ENCODE data around the gene HTD2. TPM values are rescaled to one million over a fixed set of nuclear protein-coding genes. Genes with fewer than 3 reads are reported as not detected.
"Not testable (repeated sequence)": the region's sequence is repeated elsewhere in the genome, so short reads cannot be mapped to it uniquely, and the experiment has no call there.

The HTD2 gene
- total RNA-seq, 1 experiment from 2014 or later = 7.9 TPM

DNA sequence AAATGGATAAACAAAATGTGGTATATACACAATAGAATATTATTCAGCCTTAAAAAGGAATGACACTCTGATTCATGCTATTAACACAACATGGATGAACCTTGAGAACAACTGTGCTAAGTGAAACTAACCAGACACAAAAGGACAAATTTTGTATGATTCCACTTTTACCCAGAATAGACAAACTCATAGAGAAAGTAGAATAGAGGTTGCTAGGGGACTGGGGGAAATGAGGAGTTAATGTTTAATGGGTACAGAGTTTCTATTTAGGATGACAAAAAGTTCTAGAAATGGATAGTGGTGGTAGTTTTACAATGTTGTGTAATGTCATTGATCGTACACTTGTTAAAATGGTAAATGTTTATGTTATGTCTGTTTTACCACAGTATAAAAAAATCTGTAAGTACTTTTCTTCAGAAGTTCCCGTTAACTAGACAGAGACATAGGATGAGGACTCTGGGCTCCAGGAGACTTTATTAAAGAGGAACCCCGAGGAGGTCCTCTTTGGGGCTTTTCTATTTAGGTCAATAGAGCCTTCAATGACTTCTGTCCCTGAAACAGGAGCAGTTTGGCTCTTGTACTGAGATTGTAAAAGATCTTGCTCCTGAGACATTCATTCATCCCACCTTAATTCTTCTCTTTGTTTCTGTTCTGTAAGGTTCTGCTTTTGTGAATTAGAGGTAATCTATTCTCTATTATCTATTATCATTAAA is 44.2 kb upstream of the HTD2 start:
- in situ Hi-C loops (cut with HindIII; ENCODE audit: low pct_unique_long_range_greater_than_20kb, low sequenced_read_pairs) (no loop called here), intact Hi-C loops (cut with micrococcal nuclease; ENCODE audit: unreplicated experiment) (no loop called here)
- Histone ChIP-seq H3K9me3 (ENCODE audit: control insufficient read depth, insufficient read depth, low read depth, low read length) (no peaks in the 10 kb centered on the region), H3K27ac (ENCODE audit: low read length) (no peak overlapping the region), H3K4me1 (ENCODE audit: control insufficient read depth, insufficient read depth, low read length) (no peaks in the 10 kb centered on the region), H3K36me3 (ENCODE audit: control insufficient read depth, insufficient read depth, low read length) (no peaks in the 10 kb centered on the region; the same call in 1 of the 2 replicates), H3K4me3 (ENCODE audit: low read depth in 2 of 2, low read length in 2 of 2) (no peak overlapping the region), H3K27me3 (ENCODE audit: control insufficient read depth, insufficient read depth, low read length) (no peaks in the 10 kb centered on the region)
- TF ChIP-seq SIN3A (IDR thresholded peaks at IDR 0.05; ENCODE audit: borderline replicate concordance, insufficient read depth, low read depth, low read length) (no peak), POLR2AphosphoS5 (IDR thresholded peaks at IDR 0.05; ENCODE audit: low read depth, low read length) (no peak), TCF7L2 (IDR thresholded peaks at IDR 0.05; ENCODE audit: low read depth, low read length) (no peak)
- TF ChIP-seq, protein P1, sequence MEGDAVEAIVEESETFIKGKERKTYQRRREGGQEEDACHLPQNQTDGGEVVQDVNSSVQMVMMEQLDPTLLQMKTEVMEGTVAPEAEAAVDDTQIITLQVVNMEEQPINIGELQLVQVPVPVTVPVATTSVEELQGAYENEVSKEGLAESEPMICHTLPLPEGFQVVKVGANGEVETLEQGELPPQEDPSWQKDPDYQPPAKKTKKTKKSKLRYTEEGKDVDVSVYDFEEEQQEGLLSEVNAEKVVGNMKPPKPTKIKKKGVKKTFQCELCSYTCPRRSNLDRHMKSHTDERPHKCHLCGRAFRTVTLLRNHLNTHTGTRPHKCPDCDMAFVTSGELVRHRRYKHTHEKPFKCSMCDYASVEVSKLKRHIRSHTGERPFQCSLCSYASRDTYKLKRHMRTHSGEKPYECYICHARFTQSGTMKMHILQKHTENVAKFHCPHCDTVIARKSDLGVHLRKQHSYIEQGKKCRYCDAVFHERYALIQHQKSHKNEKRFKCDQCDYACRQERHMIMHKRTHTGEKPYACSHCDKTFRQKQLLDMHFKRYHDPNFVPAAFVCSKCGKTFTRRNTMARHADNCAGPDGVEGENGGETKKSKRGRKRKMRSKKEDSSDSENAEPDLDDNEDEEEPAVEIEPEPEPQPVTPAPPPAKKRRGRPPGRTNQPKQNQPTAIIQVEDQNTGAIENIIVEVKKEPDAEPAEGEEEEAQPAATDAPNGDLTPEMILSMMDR (IDR thresholded peaks at IDR 0.05) = no peak
- TF ChIP-seq, protein P2, sequence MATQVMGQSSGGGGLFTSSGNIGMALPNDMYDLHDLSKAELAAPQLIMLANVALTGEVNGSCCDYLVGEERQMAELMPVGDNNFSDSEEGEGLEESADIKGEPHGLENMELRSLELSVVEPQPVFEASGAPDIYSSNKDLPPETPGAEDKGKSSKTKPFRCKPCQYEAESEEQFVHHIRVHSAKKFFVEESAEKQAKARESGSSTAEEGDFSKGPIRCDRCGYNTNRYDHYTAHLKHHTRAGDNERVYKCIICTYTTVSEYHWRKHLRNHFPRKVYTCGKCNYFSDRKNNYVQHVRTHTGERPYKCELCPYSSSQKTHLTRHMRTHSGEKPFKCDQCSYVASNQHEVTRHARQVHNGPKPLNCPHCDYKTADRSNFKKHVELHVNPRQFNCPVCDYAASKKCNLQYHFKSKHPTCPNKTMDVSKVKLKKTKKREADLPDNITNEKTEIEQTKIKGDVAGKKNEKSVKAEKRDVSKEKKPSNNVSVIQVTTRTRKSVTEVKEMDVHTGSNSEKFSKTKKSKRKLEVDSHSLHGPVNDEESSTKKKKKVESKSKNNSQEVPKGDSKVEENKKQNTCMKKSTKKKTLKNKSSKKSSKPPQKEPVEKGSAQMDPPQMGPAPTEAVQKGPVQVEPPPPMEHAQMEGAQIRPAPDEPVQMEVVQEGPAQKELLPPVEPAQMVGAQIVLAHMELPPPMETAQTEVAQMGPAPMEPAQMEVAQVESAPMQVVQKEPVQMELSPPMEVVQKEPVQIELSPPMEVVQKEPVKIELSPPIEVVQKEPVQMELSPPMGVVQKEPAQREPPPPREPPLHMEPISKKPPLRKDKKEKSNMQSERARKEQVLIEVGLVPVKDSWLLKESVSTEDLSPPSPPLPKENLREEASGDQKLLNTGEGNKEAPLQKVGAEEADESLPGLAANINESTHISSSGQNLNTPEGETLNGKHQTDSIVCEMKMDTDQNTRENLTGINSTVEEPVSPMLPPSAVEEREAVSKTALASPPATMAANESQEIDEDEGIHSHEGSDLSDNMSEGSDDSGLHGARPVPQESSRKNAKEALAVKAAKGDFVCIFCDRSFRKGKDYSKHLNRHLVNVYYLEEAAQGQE (IDR thresholded peaks at IDR 0.05; ENCODE audit: insufficient read depth in 1 of 2, low read depth in 2 of 2, low read length in 1 of 2) = no peak
- DNase-seq (ENCODE audit: low read depth, low spot score) = no peak
- no TSS peak for BruUV-seq (replicated peaks)
- no peak for ATAC-seq
- ChIA-PET CTCF (no interaction called here), POLR2A (no interaction called here)

DNA sequence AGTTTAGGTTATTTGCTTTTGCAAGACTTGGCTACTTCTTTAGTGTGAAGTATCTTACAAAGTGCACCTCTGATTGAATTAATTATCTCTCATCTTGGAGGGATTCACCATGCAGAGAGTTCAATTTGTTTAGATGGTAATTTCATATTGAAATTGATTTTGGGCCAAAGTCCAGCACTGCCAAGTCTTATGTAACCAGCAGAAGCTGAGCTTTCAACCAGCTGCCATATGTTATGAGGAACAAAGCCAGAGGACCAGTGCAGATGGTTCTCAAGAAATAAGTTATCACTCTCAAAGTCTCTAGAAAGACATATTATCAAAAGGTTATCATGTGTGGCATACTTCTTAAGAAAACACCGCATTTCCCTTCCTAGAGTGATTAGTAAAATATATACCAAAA is 39.7 kb upstream of the HTD2 start:
- no peak for DNase-seq (ENCODE audit: low read depth, low spot score)
- in situ Hi-C loops (cut with HindIII; ENCODE audit: low pct_unique_long_range_greater_than_20kb, low sequenced_read_pairs) = no loop called here
- TF ChIP-seq POLR2AphosphoS5 (IDR thresholded peaks at IDR 0.05; ENCODE audit: low read depth, low read length) (no peak), SIN3A (IDR thresholded peaks at IDR 0.05; ENCODE audit: borderline replicate concordance, insufficient read depth, low read depth, low read length) (no peak), TCF7L2 (IDR thresholded peaks at IDR 0.05; ENCODE audit: low read depth, low read length) (no peak)
- TF ChIP-seq, protein P2 (IDR thresholded peaks at IDR 0.05; ENCODE audit: insufficient read depth in 1 of 2, low read depth in 2 of 2, low read length in 1 of 2) = no peak
- TF ChIP-seq, protein P1 (IDR thresholded peaks at IDR 0.05) = no peak
- CTCF ChIA-PET = no interaction called here
- intact Hi-C loops (cut with micrococcal nuclease; ENCODE audit: unreplicated experiment) = no loop called here
- POLR2A ChIA-PET = interaction anchor here (0.6 kb wide), 1 partner anchor 50 kb away, joined by 8 read pairs; no protein-coding TSS in a partner anchor
- no TSS peak for BruUV-seq (replicated peaks)
- H3K27me3 ChIP-seq (ENCODE audit: control insufficient read depth, insufficient read depth, low read length) = no peaks in the 10 kb centered on the region
- no peaks in the 10 kb centered on the region for H3K4me1 ChIP-seq (ENCODE audit: control insufficient read depth, insufficient read depth, low read length)
- no peak overlapping the region for H3K27ac ChIP-seq (ENCODE audit: low read length)
- no peak for ATAC-seq
- no peaks in the 10 kb centered on the region for H3K9me3 ChIP-seq (ENCODE audit: control insufficient read depth, insufficient read depth, low read depth, low read length)
- no peak overlapping the region for H3K4me3 ChIP-seq (ENCODE audit: low read depth in 2 of 2, low read length in 2 of 2)
- H3K36me3 ChIP-seq (ENCODE audit: control insufficient read depth, insufficient read depth, low read length) = no peaks in the 10 kb centered on the region

DNA sequence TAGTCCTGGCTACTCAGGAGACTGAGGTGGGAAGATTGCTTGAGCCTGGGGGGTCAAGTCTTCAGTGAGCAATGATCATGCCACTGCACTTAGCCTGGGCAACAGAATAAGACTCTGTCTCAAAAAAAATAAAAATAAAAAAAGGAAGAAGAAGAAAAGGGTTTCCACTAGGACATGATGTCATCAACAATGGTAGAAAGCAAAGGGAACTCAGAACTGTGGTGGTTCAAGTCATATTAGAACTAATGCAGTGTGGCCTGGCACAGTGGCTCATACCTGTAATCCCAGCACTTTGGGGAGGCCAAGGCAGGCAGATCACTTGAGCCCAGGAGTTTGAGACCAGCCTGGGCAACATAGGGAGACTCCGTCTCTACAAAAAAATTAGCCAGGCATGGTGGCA is 38.8 kb upstream of the HTD2 start:
- H3K36me3 ChIP-seq (ENCODE audit: control insufficient read depth, insufficient read depth, low read length); BruUV-seq (replicated peaks); H3K27me3 ChIP-seq (ENCODE audit: control insufficient read depth, insufficient read depth, low read length); in situ Hi-C loops (cut with HindIII; ENCODE audit: low pct_unique_long_range_greater_than_20kb, low sequenced_read_pairs); CTCF ChIA-PET; H3K4me3 ChIP-seq (ENCODE audit: low read depth in 2 of 2, low read length in 2 of 2); H3K27ac ChIP-seq (ENCODE audit: low read length); H3K4me1 ChIP-seq (ENCODE audit: control insufficient read depth, insufficient read depth, low read length); H3K9me3 ChIP-seq (ENCODE audit: control insufficient read depth, insufficient read depth, low read depth, low read length); POLR2A ChIA-PET; intact Hi-C loops (cut with micrococcal nuclease; ENCODE audit: unreplicated experiment); ATAC-seq; DNase-seq (ENCODE audit: low read depth, low spot score): not testable (repeated sequence)

Data from Panc1 (cell line).